ENCODE results near the gene CAMK2A.
A peak's percentile ranks its signal among the peaks of the same experiment; 100 is the strongest.

The CAMK2A gene

GRCh38 chr5:150295741-150296486, 6.3 kb upstream of the CAMK2A start:
- TF ChIP-seq CTCF (conservative IDR thresholded peaks at IDR 0.05; ENCODE audit: low read depth): no peak
- POLR2A ChIA-PET (ENCODE audit: low non-redundant PET): interaction anchor here (0.6 kb wide), 1 partner anchor 383 kb away, joined by 3 read pairs; no protein-coding TSS in a partner anchor

GRCh38 chr5:150295172-150295634, 5.6 kb upstream of the CAMK2A start:
- TF ChIP-seq CTCF (conservative IDR thresholded peaks at IDR 0.05; ENCODE audit: low read depth): no peak
- CTCF ChIA-PET: interaction anchor here (0.6 to 1.2 kb wide), 5 partner anchors 22 to 1038 kb away, joined by 3 to 9 read pairs (median 3); no protein-coding TSS in a partner anchor

More at GRCh38 chr5:150295741-150296486, 6.3 kb upstream of the CAMK2A start:
- peak; percentile 91 for DNase-seq (ENCODE audit: low spot score)
- peak overlapping the region; percentile 99 for H3K27ac ChIP-seq
- CTCF ChIA-PET: interaction anchor here (0.7 to 1.2 kb wide), 5 partner anchors 23 to 57 kb away, joined by 3 to 9 read pairs (median 4); no protein-coding TSS in a partner anchor

GRCh38 chr5:150294551-150295071, 5.0 kb upstream of the CAMK2A start:
- POLR2A ChIA-PET (ENCODE audit: low non-redundant PET): no interaction called here
- DNase-seq (ENCODE audit: low spot score): no peak
- no peak for TF ChIP-seq CTCF (conservative IDR thresholded peaks at IDR 0.05; ENCODE audit: low read depth)

More at GRCh38 chr5:150295172-150295634, 5.6 kb upstream of the CAMK2A start:
- peak; percentile 91 for DNase-seq (ENCODE audit: low spot score)
- H3K27ac ChIP-seq: peak overlapping the region; percentile 99
- POLR2A ChIA-PET (ENCODE audit: low non-redundant PET): interaction anchor here (0.6 kb wide), 1 partner anchor 382 kb away, joined by 3 read pairs; no protein-coding TSS in a partner anchor

GRCh38 chr5:150293091-150293941, 3.7 kb upstream of the CAMK2A start:
- DNase-seq (ENCODE audit: low spot score): no peak
- ChIA-PET POLR2A (ENCODE audit: low non-redundant PET) (no interaction called here), CTCF (interaction anchor here (0.6 to 0.7 kb wide), 2 partner anchors 17 to 108 kb away, joined by 3 to 4 read pairs; no protein-coding TSS in a partner anchor)
- peak overlapping the region; percentile 99 for H3K27ac ChIP-seq
- TF ChIP-seq CTCF (conservative IDR thresholded peaks at IDR 0.05; ENCODE audit: low read depth): no peak

More at GRCh38 chr5:150294551-150295071, 5.0 kb upstream of the CAMK2A start:
- peak overlapping the region; percentile 99 for H3K27ac ChIP-seq
- CTCF ChIA-PET: interaction anchor here (0.6 to 0.9 kb wide), 3 partner anchors 16 to 1037 kb away, joined by 3 to 4 read pairs (median 3); no protein-coding TSS in a partner anchor

GRCh38 chr5:150291388-150292385, 2.1 kb upstream of the CAMK2A start:
- no peak for DNase-seq (ENCODE audit: low spot score)
- no peak overlapping the region for H3K27ac ChIP-seq
- TF ChIP-seq CTCF (conservative IDR thresholded peaks at IDR 0.05; ENCODE audit: low read depth): no peak
- POLR2A ChIA-PET (ENCODE audit: low non-redundant PET): no interaction called here
- CTCF ChIA-PET: interaction anchor here (0.5 to 1.2 kb wide), 2 partner anchors 29 to 1527 kb away, joined by 3 read pairs; no protein-coding TSS in a partner anchor

Measured in RWPE1 (cell line).